MM.1S (cell line): ENCODE measurements around the gene RGMA.

Source experiments
- EZH2 ChIP-seq: fragments of 300-600 bp; sonication (generic); optimal IDR thresholded peaks from 2 replicates; pipeline ENCODE3; 2017; ENCODE audit warnings: low read depth, mild to moderate bottlenecking, antibody characterized with exemption, low read length, mixed read lengths
- EZH2phosphoT487 ChIP-seq: fragments of 300-600 bp; sonication (generic); IDR thresholded peaks from 2 replicates; pipeline ENCODE4 v1.6.1; 2018; ENCODE audit warnings: antibody characterized with exemption, low read length
- TF ChIP-seq, protein P1 (sequence below): fragments of 300-600 bp; sonication (generic); IDR thresholded peaks from 2 replicates; pipeline ENCODE4 v1.5.1; 2016; ENCODE audit warnings: antibody characterized with exemption, low read length, mixed read lengths

DNA sequence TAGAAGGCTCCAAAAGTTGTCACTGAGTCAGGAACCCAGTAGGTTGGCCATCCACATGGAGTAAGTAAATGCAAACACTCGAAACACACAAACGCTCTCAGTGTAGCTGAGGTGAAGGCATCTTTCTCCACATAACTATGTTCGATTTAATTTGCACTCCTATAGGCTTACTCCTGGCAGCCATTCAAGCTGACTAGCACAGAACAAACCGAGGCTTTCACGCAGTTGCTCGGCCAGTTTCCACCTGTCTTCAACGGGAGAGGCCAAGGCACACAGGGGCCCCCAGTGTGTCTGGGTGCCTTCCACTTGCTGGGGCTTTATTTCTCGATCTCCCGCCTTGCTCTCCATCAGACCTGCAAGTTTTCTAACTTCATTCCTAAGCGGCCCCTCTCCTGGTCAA, 18.9 kb downstream of the RGMA start:
- TF ChIP-seq, protein P1, sequence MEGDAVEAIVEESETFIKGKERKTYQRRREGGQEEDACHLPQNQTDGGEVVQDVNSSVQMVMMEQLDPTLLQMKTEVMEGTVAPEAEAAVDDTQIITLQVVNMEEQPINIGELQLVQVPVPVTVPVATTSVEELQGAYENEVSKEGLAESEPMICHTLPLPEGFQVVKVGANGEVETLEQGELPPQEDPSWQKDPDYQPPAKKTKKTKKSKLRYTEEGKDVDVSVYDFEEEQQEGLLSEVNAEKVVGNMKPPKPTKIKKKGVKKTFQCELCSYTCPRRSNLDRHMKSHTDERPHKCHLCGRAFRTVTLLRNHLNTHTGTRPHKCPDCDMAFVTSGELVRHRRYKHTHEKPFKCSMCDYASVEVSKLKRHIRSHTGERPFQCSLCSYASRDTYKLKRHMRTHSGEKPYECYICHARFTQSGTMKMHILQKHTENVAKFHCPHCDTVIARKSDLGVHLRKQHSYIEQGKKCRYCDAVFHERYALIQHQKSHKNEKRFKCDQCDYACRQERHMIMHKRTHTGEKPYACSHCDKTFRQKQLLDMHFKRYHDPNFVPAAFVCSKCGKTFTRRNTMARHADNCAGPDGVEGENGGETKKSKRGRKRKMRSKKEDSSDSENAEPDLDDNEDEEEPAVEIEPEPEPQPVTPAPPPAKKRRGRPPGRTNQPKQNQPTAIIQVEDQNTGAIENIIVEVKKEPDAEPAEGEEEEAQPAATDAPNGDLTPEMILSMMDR: no peak
- no peak for TF ChIP-seq EZH2phosphoT487
- no peak for TF ChIP-seq EZH2
